ENCODE measurements around the gene TTC31.

TTC31 gene

DNA sequence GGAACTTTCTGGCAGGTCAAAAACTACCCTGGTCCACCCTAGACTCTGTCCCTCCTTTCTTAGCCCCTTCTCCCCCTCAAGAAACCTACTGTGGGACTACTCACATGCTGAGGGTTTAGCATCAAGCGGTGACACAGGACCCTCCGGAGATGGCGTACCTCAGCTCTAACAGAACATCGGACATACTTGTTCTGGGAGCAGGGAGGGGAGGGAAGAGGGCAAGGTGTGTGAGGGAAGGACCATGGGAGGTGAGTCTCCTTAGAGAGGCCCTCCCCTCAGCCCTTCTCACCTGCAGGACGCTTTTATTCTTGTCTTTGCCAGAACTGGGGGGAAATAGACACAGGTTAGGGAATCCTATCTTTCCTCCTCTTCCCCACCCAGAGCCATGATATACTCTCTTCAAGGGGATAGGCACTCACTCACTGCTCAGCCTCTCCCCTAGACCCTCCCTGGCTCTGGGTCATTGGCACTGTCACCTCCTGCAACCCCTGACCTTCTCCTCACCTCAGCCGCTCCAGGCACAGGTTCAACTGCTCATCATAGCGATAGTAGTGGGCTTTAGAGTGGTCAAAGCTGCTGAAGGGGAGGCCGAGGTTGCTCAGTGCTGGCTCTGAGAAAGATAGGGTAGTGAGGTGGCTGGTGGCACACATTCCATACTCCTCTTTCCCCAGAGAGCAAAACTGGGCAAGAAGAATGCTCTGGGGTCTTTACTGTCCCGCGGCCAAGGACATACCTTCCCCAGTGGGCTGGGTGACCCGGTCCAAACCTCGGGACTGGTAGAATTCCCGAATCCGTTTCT is 22.8 kb downstream of the TTC31 start:
- DNase-seq: no peak

DNA sequence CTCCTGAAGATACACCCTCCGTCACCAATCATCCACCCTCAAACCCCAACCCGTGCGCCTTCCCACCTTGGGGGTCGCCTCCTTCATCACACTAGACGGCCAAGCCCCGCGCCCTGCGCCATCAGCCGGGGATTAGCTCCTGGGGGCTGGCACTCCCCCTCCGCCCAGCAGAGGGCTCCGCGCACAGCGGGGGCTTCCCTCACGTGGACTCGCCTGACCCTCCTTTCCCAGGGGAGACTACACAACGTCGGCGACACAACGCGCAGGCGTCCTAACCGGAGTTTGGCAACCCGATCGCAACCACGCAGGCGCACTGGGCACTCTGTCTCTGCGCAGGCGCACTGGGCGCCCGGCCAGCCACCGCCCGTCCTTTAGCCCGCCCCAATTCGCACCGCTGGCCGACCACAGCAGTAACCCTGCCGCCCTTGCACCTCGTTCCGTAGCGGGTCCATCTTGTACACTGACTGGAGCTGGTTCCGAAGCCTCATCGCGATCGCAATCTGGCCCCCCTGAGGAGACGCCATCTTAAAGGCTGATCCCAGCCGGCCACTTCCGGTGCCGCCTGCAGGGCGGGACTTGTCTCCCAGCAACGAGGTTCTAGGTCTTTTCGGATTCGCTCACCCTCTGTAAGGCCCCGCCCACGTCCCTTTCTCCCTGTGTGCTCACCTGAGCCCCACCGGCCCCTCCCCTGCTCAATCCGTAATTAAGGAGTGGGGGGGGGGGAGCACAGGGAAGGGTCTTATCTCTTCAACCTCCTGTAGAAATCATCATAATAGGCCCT is 24.5 kb downstream of the TTC31 start, which contains the start of gene PCGF1:
TSS of gene PCGF1 (minus strand) at position 551 of the 781 bp plus-strand sequence. CDS start at position 524, 27 bp downstream.
- peak; percentile 91 for DNase-seq

GRCh38 chr2:74507926-74508520 is 25.1 kb downstream of the TTC31 start:
- peak; percentile 16 for DNase-seq

- no peak for DNase-seq
Measured at GRCh38 chr2:74510272-74510671, 27.4 kb downstream of the TTC31 start.

- peak; percentile 1 for DNase-seq
Measured at GRCh38 chr2:74511104-74511989, 28.5 kb downstream of the TTC31 start.

DNA sequence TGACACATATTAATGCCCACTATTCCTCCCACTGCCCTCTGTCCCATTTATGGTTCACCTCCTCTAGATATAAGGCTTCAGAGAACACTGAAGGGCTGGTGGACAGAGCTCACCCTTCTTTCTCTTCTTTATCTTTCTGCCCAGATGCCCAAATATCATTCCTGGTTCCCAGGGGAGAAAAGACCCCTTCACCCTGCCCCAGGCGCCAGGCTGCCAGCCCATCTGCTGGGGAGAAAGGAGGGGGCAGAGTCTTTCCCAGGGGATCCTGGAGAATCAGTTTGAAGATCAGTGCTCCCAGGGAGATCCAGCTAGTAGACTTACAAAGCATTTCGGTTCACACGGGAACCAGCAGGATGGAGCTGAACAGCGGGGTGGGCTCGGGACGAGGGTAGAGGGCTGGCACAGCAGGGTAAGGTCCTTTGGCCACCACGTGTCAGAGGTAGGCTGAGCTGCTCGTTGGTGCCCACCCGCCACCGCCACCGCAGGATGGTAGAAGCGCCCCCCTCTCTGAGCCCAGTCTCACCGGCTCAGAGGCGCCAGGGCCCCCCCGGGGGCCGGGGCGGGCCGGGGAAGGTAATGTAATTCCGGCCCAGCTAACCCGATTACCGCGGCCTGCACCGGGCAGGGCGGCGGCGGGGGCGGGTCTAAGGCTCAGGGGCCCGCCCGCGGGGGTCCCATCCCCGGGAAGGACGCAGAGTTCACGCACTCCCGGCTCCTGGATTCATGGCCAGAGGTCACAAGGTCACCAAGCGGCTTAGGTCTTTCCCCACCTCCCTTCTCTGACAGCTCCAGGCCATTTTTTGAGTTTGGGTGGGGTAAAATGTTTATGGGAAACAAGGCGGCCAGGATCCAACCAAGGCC is 30.1 kb downstream of the TTC31 start:
- no peak for DNase-seq

- no peak for DNase-seq
Measured at GRCh38 chr2:74513605-74514367, 30.9 kb downstream of the TTC31 start.

- no peak for DNase-seq
Measured at GRCh38 chr2:74514368-74515270, 31.7 kb downstream of the TTC31 start, which contains the start of gene TLX2. Gene TLX2 (plus strand): TSS chr2:74514450. CDS start chr2:74514807, 357 bp downstream.

- DNase-seq: no peak
Measured at GRCh38 chr2:74515271-74515980, 32.5 kb downstream of the TTC31 start.

DNA sequence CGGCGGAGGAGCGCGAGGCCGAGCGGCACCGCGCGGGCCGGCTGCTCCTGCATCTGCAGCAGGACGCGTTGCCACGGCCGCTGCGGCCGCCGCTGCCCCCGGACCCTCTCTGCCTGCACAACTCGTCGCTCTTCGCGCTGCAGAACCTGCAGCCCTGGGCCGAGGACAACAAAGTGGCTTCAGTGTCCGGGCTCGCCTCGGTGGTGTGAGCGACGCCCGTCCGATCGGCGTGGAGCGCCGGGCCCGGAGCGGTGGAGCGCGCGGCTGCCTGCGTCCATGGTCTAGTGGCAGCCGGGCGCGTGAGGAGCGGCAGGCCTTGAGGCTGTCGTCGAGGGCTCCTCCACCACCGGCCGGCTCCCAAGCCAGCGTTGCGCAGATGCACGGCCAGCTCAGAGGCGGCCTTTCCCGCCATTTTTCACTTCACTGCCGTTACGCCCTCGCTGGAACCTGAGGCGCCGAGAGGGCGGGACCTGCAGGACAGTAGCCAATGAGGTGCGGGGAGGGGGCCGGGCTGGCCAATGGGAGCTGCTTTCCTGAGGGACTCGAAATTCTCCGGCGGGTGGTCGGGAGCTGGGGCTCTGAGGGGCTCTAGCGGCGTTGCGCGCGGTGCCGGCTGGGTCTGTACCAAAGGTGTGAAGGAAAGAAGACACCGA is 33.2 kb downstream of the TTC31 start:
- no peak for DNase-seq

GRCh38 chr2:74516650-74517049 is 33.8 kb downstream of the TTC31 start:
- no peak for DNase-seq

GRCh38 chr2:74522516-74522915 is 39.6 kb downstream of the TTC31 start:
- DNase-seq: no peak

DNA sequence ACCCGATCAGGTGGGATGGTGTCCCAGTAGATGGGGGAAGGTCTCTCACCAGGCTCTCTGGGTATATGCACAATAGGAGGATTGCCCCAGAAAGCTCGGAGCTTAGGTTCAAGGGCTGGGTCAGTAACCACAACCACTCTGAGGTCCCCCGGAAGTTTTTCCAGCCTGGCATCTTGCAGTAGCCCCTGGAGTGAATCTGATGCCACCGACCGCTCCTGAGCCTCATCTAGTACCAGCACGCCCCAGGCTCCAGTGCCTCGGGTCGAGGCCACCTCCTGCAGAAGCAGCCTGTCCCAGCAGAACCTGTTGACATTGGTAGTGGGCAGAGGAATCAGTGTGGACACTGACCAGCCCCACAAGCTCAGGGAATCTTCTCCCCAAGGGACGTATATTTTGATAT is 41.1 kb downstream of the TTC31 start:
- no peak for DNase-seq

GRCh38 chr2:74524955-74525716 is 42.3 kb downstream of the TTC31 start:
- DNase-seq: no peak

GRCh38 chr2:74525717-74526648 is 43.1 kb downstream of the TTC31 start, which contains the start of gene DQX1:
Gene DQX1 (minus strand): TSS chr2:74526231. CDS start chr2:74525729, 502 bp downstream.
- DNase-seq: no peak

DNA sequence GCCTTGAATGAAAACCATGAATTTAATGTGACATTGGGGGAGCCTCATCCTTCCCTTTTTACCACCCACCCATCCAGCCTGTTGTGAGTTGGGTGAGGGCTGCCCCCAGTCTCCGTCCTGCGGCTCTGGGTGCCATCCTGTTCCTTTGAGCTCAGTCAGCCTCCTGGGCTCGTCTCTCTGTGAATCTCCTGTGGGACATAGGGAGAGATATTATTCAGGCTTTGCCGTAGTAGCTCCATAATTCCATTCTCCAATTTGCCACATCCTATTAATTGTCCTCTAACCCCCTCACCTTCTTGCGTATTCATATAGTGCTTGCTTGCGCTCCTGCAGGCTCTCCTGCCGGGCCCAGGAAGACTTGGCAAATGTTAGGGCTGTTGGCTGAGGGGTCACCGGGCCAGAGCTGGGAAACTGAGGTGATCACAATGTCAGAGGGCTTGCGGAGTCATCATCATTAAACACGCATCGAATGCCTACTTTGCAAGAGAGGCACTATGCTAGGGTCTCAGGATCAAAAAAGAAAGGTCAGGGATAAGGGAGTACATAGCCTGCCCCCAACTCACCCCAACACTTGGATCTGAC is 43.9 kb downstream of the TTC31 start:
- DNase-seq: no peak

Data from NCI-H446 treated with DMSO at 0.1 percent for 48 hours (cell line).